Anterior cingulate cortex (tissue), 58 donors: ENCODE measurements around the gene BEX3.
"Not testable (repeated sequence)": the region's sequence is repeated elsewhere in the genome, so short reads cannot be mapped to it uniquely, and the experiment has no call there.

Experiments
- DNase-seq, 58 donors: peaks; one replicate each; lab custom pipeline; 2025; lab: John Stamatoyannopoulos, UW

Gene BEX3

GRCh38 chrX:103376979-103377324 is 614 bp downstream of the BEX3 start:
- DNase-seq, result peak in 22 of 58 donors; percentile 0 to 28 (median 2)

- DNase-seq, result no peak
Observed at GRCh38 chrX:103378990-103379389, 2.7 kb downstream of the BEX3 start.

GRCh38 chrX:103382877-103383276 is 6.5 kb downstream of the BEX3 start:
- DNase-seq, result no peak

GRCh38 chrX:103384672-103385071 is 8.3 kb downstream of the BEX3 start:
- no peak for DNase-seq

- not testable (repeated sequence) for DNase-seq
Observed at GRCh38 chrX:103385283-103385830, 9.0 kb downstream of the BEX3 start.

GRCh38 chrX:103386332-103386731 is 10.0 kb downstream of the BEX3 start:
- DNase-seq, result no peak

- no peak for DNase-seq
Observed at GRCh38 chrX:103393487-103393886, 17.1 kb downstream of the BEX3 start.

- no peak for DNase-seq
Observed at GRCh38 chrX:103396186-103396585, 19.8 kb downstream of the BEX3 start.

- DNase-seq, result no peak
Observed at GRCh38 chrX:103396660-103397059, 20.3 kb downstream of the BEX3 start.

- DNase-seq, result no peak
Observed at GRCh38 chrX:103397707-103398106, 21.4 kb downstream of the BEX3 start.

- DNase-seq, result no peak
Observed at GRCh38 chrX:103398421-103398864, 22.1 kb downstream of the BEX3 start.

GRCh38 chrX:103399744-103400143 is 23.4 kb downstream of the BEX3 start:
- DNase-seq, result no peak

- DNase-seq, result no peak
Observed at GRCh38 chrX:103400931-103401330, 24.6 kb downstream of the BEX3 start.

- peak in 42 of 58 donors; percentile 0 to 66 (median 14) for DNase-seq
Observed at GRCh38 chrX:103404231-103405008, 28.1 kb downstream of the BEX3 start.

- peak in 1 of 58 donors; percentile 9 for DNase-seq
Observed at GRCh38 chrX:103405009-103405333, 28.6 kb downstream of the BEX3 start.

GRCh38 chrX:103406256-103406655 is 29.9 kb downstream of the BEX3 start:
- no peak for DNase-seq

GRCh38 chrX:103407776-103408175 is 31.4 kb downstream of the BEX3 start:
- DNase-seq, result no peak

- DNase-seq, result not testable (repeated sequence)
Observed at GRCh38 chrX:103411721-103412120, 35.4 kb downstream of the BEX3 start.

GRCh38 chrX:103413705-103414387 is 37.5 kb downstream of the BEX3 start:
- peak in 27 of 58 donors; percentile 0 to 31 (median 4) for DNase-seq

- DNase-seq, result peak in 9 of 58 donors; percentile 0 to 14 (median 1)
Observed at GRCh38 chrX:103414561-103414960, 38.2 kb downstream of the BEX3 start.

- no peak for DNase-seq
Observed at GRCh38 chrX:103415068-103415467, 38.7 kb downstream of the BEX3 start.

- DNase-seq, result no peak
Observed at GRCh38 chrX:103415528-103415927, 39.2 kb downstream of the BEX3 start.
